ENCODE data around the gene FGFBP2. TPM values are rescaled to one million over a fixed set of nuclear protein-coding genes. Genes with fewer than 3 reads are reported as not detected.

FGFBP2 gene
- total RNA-seq: not detected in 2 replicates

GRCh38 chr4:15963001-15963451 lies at the start of gene FGFBP2:
Gene FGFBP2 (minus strand): TSS chr4:15963175. CDS start chr4:15963129, 46 bp downstream.

GRCh38 chr4:15938640-15939039 lies 24.3 kb downstream of the FGFBP2 start, which contains the start of gene FGFBP1:
Gene FGFBP1 (minus strand): TSS chr4:15938740. CDS start chr4:15936632, 2,108 bp downstream.

Other genes with a start within 250 kb of the FGFBP2 start
- 0.16 TPM in 1 of 2 replicates, not detected in the other for gene CD38, start 184.8 kb downstream of the FGFBP2 start, total RNA-seq
- not detected in 2 replicates for gene FGFBP1, start 24.4 kb downstream of the FGFBP2 start, total RNA-seq
- not detected in 2 replicates for gene PROM1, start 120.8 kb upstream of the FGFBP2 start, total RNA-seq

Data from cardiac atrium fibroblast (primary cell).